NCI-H146 (cell line): ENCODE data around the gene AKAP10.
A peak's percentile ranks its signal among the peaks of the same experiment; 100 is the strongest.
"Not testable (repeated sequence)": the region's sequence is repeated elsewhere in the genome, so short reads cannot be mapped to it uniquely, and the experiment has no call there.

ENCODE experiments used
- DNase-seq: peaks from one replicate; lab custom pipeline; 2025; lab: John Stamatoyannopoulos, UW

The AKAP10 gene

GRCh38 chr17:19933221-19933620 lies 44.4 kb downstream of the AKAP10 start:
- DNase-seq, result no peak

DNA sequence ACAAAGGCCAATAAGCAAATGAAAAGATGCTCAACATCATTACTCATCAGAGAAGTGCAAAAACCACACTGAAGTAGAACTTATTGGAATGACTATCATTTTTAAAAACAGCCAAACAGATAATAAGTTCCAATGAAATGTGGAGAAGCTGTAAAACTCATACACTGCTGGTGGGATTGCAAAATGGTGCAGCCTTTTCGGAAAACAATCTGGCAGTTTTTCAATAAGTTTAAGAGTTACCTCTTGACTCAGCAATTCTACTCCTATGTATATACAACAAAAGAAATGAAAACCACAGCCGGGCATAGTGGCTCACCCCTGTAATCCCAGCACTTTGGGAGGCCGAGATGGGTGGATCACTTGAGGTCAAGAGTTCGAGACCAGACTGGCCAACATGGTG lies 49.3 kb downstream of the AKAP10 start:
- DNase-seq, result no peak

- DNase-seq, result no peak
Observed at GRCh38 chr17:19915245-19915978, 62.2 kb downstream of the AKAP10 start.

DNA sequence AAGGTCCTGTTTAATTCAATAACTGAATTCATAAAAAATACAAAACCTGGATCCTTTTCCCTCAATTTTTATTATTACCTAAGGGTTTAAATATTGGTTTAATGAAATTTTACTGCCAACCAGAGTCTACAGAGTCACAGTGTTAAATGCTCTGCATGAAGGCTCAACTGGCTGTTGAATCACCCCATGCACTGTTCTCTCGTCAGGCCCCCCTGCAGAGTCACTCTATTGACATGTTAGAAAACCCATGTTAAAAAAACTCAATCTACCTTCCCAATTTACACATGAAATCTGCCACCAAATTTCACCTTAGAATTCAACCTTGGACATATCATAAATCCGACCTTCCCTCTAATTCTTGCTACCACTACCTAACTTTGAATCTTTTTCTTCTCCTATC lies 66.6 kb downstream of the AKAP10 start:
- DNase-seq, result no peak

DNA sequence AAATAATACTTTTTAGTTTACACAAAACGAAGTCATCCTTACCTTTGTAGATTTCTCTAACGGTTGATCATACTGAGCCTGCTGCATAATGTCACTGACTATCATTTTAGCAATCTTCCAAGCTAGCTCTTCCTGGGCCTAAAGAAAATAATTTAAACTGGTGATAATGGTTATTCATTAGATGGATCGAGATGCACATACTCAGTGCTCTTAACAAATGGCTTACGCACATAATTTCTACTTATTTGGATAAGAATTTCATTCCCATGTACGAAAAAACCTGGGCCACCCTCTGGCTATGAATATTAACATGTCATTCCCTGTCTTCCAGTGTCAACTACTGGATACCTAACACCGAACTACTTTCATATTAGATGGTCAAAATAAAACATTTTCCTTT lies 68.5 kb downstream of the AKAP10 start:
- DNase-seq, result no peak

DNA sequence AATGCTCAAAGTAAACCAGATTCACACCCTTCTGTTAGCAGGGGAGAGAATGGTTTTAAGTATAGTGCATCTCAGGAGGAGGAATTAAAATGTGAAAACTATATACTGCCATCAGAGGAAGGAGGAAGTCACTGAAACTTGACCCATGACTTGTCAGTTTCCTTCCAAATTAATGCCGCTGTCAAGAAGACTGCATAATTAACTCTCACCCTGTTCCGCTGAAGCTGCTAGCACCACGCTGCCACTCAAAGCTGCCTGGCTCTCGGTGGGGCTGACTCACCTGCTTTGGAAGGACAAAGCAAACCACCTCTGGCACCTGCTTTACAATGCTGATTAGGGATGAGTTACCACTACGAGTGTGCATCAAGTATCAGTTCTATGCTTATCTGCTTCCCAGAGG lies 72.1 kb downstream of the AKAP10 start:
- DNase-seq, result peak; percentile 3

DNA sequence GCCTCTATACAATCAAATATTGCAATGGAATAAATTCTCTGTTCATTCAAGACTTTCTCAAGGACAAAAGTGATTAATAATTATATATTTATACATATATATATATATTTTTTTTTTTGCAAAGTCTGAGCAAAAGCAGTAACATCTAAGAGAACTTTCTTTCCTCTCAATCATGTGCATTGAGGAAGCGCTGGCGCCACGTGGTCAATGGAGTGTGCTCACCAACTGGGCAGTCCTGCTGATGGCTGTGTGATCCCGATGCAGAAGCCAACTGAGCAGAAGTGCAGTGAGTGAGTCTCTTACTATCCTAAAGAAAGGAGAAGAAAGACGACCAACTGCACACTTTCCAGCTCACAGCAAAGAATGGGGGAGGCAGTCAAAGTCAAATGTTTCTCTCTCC lies 72.7 kb downstream of the AKAP10 start:
- DNase-seq, result no peak

GRCh38 chr17:19904412-19904811 lies 73.2 kb downstream of the AKAP10 start:
- DNase-seq, result no peak

- DNase-seq, result no peak
Observed at GRCh38 chr17:19900809-19901208, 76.8 kb downstream of the AKAP10 start.

GRCh38 chr17:19897903-19898302 lies 79.7 kb downstream of the AKAP10 start:
- DNase-seq, result no peak

- DNase-seq, result no peak
Observed at GRCh38 chr17:19897090-19897837, 80.4 kb downstream of the AKAP10 start.

GRCh38 chr17:19896679-19897078 lies 80.9 kb downstream of the AKAP10 start:
- no peak for DNase-seq

GRCh38 chr17:19890554-19890953 lies 87.1 kb downstream of the AKAP10 start:
- not testable (repeated sequence) for DNase-seq

DNA sequence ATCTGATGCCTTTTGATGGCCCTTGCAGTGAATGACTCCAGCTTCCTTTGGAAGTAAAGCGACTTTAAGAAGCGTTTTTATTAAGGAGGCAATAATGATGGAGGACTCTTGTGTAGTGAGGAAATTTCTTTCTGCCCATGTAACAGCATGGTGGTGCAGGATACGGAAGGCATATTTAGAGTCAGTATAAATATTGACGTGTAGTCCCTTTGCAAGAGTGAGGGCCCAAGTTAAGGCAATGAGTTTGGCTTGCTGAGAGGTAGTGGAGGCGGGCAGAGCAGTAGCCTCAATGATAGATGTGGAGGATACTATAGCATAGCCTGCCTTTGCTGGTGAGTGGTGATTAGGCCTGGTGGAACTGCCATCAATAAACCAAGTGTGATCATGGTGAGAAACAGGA lies 87.6 kb downstream of the AKAP10 start:
- not testable (repeated sequence) for DNase-seq

DNA sequence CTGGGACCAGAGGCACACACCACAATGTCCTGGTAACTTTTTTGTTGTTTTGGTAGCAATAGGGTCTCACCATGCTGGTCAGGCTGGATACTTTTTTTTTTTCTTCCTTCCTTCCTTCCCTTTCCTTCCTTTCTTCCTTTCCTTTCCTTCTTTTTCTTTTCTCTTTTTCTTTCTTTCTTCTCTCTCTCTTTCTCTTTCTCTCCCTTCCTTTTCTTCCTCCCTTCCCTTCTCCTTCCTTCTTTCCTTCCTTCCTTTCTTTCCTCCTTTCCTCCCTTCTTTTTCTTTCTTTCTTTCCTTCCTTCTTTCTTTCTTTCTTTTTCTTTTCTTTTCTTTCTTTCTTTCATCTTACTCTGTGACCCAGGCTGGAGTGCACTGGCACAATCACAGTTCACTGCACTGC lies 91.5 kb downstream of the AKAP10 start:
- no peak for DNase-seq

GRCh38 chr17:19883537-19884215 lies 94.0 kb downstream of the AKAP10 start:
- DNase-seq, result no peak

- no peak for DNase-seq
Observed at GRCh38 chr17:19880393-19880792, 97.2 kb downstream of the AKAP10 start.

DNA sequence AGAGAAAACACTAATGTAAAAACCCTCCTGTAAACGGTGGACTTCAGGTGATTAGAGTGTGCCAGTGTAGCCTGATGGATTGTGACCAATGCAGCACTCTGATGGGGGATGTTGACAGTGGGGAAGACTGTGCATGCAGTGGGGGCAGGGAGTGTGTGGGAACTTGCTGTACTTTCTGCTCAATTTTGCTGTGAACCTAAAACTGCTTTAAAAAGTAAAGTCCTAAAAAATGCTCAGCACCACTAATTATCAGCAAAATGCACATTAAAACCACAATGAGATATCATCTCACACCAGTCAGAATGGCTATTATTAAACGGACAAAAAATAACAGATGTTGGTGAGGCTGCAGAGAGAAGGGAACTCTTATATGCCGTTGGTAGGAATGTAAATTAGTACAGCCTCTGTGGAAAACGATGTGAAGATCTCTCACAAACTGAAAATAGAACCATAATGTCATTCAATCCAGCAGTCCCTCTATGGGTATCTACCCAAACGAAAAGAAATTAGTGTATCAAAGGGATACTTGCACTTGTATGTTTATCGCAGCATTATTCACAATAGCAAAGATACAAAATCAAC lies 100.2 kb downstream of the AKAP10 start:
- no peak for DNase-seq

DNA sequence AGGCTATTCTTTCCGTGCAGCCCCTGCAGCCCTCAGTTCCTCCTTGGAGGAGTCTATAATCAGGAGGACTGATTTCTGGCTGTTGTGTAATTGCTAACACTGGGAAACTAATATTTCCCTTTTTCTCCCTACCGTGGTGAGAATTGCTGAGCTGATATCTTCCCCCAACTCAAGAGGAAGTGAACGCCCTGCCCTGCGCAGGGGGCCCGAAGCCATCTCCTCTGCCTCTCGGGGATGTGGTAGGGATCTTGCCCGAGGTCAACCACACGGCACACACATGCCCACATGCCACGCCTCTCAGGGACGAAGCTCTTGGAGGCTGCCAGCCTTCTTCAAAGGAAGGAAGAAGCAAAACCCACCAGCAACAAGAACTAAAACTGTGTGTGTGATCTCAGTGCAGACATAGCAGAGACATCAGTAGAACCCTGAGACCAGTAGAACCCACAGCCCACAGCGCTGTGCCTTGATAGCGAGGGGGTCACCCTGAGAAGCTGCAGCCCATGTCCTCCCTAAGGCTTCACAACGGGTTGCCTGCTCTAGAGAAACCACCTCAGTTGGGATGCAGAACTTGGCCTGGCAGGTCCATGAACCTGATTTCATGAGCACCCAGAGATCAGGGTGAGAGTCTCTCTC lies 101.0 kb downstream of the AKAP10 start:
- DNase-seq, result no peak

DNA sequence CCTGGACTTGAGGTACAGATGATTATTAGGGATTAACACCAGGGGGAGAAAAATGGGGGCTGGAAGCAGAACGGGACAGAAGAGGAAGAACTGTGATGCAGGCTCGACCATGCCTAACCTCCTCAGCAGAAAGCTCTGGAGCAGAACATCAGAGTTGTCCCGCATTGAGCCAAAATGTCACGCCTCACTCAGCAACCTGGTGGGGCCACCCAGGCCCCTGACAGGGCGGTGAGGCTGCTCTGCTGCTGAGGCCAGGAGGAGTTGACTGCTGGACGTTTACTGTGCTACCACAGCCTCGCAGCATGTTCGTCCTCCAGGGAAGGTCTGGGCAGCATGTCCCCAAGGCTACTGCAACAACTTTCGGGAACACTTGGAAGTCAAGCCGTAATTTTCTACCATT lies 103.4 kb downstream of the AKAP10 start:
- no peak for DNase-seq

DNA sequence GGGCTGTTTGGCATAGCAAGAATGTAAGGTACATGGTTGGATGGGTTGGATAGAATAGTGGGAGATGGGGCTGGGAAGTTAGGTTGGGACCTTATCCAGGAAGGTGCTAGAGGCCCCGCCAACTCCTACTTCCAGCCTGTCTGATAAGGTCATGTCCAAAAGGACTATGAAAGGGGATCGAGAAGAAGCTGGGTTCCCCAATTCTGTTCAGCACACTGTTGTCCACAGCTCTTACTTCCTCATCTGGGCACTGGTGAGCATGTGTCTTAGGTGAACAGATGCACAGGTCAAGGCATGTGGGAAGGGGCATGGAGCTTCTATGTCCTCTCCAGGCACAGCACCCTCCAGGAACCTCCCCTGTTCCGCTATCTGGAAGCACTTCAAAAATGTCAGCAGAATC lies 104.3 kb downstream of the AKAP10 start:
- DNase-seq, result no peak

DNA sequence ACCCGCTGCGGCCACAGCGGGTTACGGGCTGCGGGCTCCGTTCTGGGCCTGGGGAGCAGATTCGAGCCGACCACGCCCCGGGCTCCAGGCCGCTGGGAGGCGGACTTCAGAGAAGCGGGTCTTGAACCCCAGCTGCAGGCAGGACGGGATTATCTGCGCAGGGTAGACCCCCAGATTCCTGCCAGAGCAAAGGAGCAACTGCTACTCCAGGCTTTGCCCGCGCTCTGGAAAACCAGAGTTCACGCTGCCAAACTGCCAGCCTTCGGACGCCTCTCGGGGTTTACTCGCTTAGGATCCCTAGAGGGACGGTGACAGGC lies 109.6 kb downstream of the AKAP10 start:
- no peak for DNase-seq
